Esophagus squamous epithelium (tissue), 4 donors: ENCODE measurements around the gene MLLT3.

Experiments used
- POLR2A ChIP-seq, 4 donors: fragments of 450-650 bp; IDR thresholded peaks; one replicate each; pipeline ENCODE4 v1.6.1; 2017; ENCODE audit warnings: antibody characterized with exemption in 4 of 4, mild to moderate bottlenecking in 4 of 4, moderate library complexity in 3 of 4
- TF ChIP-seq, protein P1 (sequence below), 6 experiments: fragments of 450-650 bp in 4 of 6; fragments of 200-600 bp in 2 of 6; sonication (generic) in 2 of 6; IDR thresholded peaks; one replicate each; pipeline ENCODE4 v1.5.1; 2016 to 2019; ENCODE audit warnings: antibody characterized with exemption in 6 of 6, mild to moderate bottlenecking in 4 of 6, moderate library complexity in 4 of 6

GRCh38 chr9:20319241-20319640 lies 303.1 kb downstream of the MLLT3 start:
- no peak for TF ChIP-seq POLR2A (IDR thresholded peaks at IDR 0.05)
- TF ChIP-seq, protein P1, sequence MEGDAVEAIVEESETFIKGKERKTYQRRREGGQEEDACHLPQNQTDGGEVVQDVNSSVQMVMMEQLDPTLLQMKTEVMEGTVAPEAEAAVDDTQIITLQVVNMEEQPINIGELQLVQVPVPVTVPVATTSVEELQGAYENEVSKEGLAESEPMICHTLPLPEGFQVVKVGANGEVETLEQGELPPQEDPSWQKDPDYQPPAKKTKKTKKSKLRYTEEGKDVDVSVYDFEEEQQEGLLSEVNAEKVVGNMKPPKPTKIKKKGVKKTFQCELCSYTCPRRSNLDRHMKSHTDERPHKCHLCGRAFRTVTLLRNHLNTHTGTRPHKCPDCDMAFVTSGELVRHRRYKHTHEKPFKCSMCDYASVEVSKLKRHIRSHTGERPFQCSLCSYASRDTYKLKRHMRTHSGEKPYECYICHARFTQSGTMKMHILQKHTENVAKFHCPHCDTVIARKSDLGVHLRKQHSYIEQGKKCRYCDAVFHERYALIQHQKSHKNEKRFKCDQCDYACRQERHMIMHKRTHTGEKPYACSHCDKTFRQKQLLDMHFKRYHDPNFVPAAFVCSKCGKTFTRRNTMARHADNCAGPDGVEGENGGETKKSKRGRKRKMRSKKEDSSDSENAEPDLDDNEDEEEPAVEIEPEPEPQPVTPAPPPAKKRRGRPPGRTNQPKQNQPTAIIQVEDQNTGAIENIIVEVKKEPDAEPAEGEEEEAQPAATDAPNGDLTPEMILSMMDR (IDR thresholded peaks at IDR 0.05): no peak
